Spinal cord (tissue), 10 donors: ENCODE measurements around the gene DMAP1. TPM values are rescaled to one million over a fixed set of nuclear protein-coding genes. Genes with fewer than 3 reads are reported as not detected.

Source experiments
- DNase-seq, 6 donors: peaks; one replicate each; pipeline versions ENCODE4 v3.0.0 to v3.0.0-alpha.2; 2013 to 2015; ENCODE audit warnings: low spot score in 6 of 6, low read depth in 4 of 6
- H3K27ac ChIP-seq: one replicate; pipeline ENCODE4 v1.5.1; 2013; ENCODE audit warnings: low read depth, low read length, control low read depth
- H3K27me3 ChIP-seq: one replicate; pipeline ENCODE4 v1.6.1; 2013; ENCODE audit warnings: low read length; ENCODE audit not compliant: control insufficient read depth, insufficient read depth
- H3K36me3 ChIP-seq: one replicate; pipeline ENCODE4 v1.6.1; 2013; ENCODE audit warnings: low read length; ENCODE audit not compliant: control insufficient read depth, insufficient read depth
- H3K4me1 ChIP-seq: one replicate; pipeline ENCODE4 v1.6.1; 2013; ENCODE audit warnings: low read length; ENCODE audit not compliant: control insufficient read depth, insufficient read depth
- H3K4me3 ChIP-seq: one replicate; pipeline ENCODE4 v1.5.1; 2013; ENCODE audit warnings: low read depth, low read length, control low read depth
- H3K9me3 ChIP-seq: one replicate; pipeline ENCODE4 v1.6.1; 2013; ENCODE audit warnings: low read length; ENCODE audit not compliant: control insufficient read depth, insufficient read depth
- WGBS: methylation state at CpG from one replicate; pipeline ENCODE4 v1.1.5; 2013; ENCODE audit warnings: missing lambda C conversion rate; ENCODE audit not compliant: insufficient coverage; 5-methylcytosine and 5-hydroxymethylcytosine counted together
- polyA plus RNA-seq, 2 donors: library from polyadenylated mRNA; unstranded; fragments of 120-200 nt; gene quantifications; one replicate each; pipeline ENCODE4 v1.2.1, GENCODE V29; 2013; ENCODE audit not compliant: insufficient read length in 2 of 2
- total RNA-seq, 2 donors: library from RNA; depleted of rRNA in 1 of 2; stranded (reverse); fragments of 120-200 nt in 1 of 2; fragments of >200 nt in 1 of 2; gene quantifications; one replicate each; pipeline versions ENCODE4 v1.2.3 to v1.2.4, GENCODE V29; 2013 to 2014
- donor health status: healthy.

The DMAP1 gene
- total and polyA plus RNA-seq, 4 donors = 22.8 to 78.5 (median 45.4) TPM

- peaks cover 24% of the 10 kb centered on the region for H3K4me1 ChIP-seq
- no peaks in the 10 kb centered on the region for H3K27me3 ChIP-seq
- no peak for DNase-seq
- peaks cover 19% of the 10 kb centered on the region for H3K36me3 ChIP-seq
- 58% methylated on average over 6 of the region's 9 CpGs for WGBS
- peak overlapping the region; percentile 95 for H3K4me3 ChIP-seq
- peak overlapping the region; percentile 64 for H3K27ac ChIP-seq
- H3K9me3 ChIP-seq = no peaks in the 10 kb centered on the region
Measured at GRCh38 chr1:44212355-44213221, 683 bp upstream of the DMAP1 start.

- H3K36me3 ChIP-seq = peaks cover 69% of the 10 kb centered on the region
- peak in 5 of 6 donors; percentile 46 to 91 (median 62) for DNase-seq
- H3K27ac ChIP-seq = no peak overlapping the region
- H3K4me3 ChIP-seq = no peak overlapping the region
- peaks cover 22% of the 10 kb centered on the region for H3K4me1 ChIP-seq
- H3K27me3 ChIP-seq = no peaks in the 10 kb centered on the region
- WGBS = 74% methylated on average over 4 of the region's 4 CpGs
- H3K9me3 ChIP-seq = no peaks in the 10 kb centered on the region
Measured at GRCh38 chr1:44217809-44218410, 4.6 kb downstream of the DMAP1 start.

GRCh38 chr1:44218503-44219300 is 5.4 kb downstream of the DMAP1 start:
- H3K36me3 ChIP-seq = peaks cover 73% of the 10 kb centered on the region
- H3K27ac ChIP-seq = no peak overlapping the region
- peaks cover 16% of the 10 kb centered on the region for H3K4me1 ChIP-seq
- no peak for DNase-seq
- no peaks in the 10 kb centered on the region for H3K27me3 ChIP-seq
- H3K9me3 ChIP-seq = no peaks in the 10 kb centered on the region
- no peak overlapping the region for H3K4me3 ChIP-seq
- WGBS = 98% methylated on average over 24 of the region's 24 CpGs

- 92% methylated on average over 6 of the region's 6 CpGs for WGBS
- H3K27ac ChIP-seq = no peak overlapping the region
- no peaks in the 10 kb centered on the region for H3K9me3 ChIP-seq
- H3K4me3 ChIP-seq = no peak overlapping the region
- H3K27me3 ChIP-seq = no peaks in the 10 kb centered on the region
- H3K36me3 ChIP-seq = peaks cover 73% of the 10 kb centered on the region
- no peak for DNase-seq
- H3K4me1 ChIP-seq = peaks cover 10% of the 10 kb centered on the region
Measured at GRCh38 chr1:44219301-44219626, 6.0 kb downstream of the DMAP1 start.

GRCh38 chr1:44220001-44220751 is 6.9 kb downstream of the DMAP1 start:
- H3K4me3 ChIP-seq = no peak overlapping the region
- H3K4me1 ChIP-seq = peaks cover 5% of the 10 kb centered on the region
- no peaks in the 10 kb centered on the region for H3K9me3 ChIP-seq
- DNase-seq = no peak
- no peak overlapping the region for H3K27ac ChIP-seq
- 82% methylated on average over 29 of the region's 31 CpGs for WGBS
- peaks cover 67% of the 10 kb centered on the region for H3K36me3 ChIP-seq
- H3K27me3 ChIP-seq = no peaks in the 10 kb centered on the region

GRCh38 chr1:44220755-44221154 is 7.5 kb downstream of the DMAP1 start:
- 90% methylated on average over 7 of the region's 10 CpGs for whole genome bisulfite sequencing
- H3K4me3 ChIP-seq = no peak overlapping the region
- DNase-seq = no peak
- H3K27me3 ChIP-seq = no peaks in the 10 kb centered on the region
- H3K9me3 ChIP-seq = no peaks in the 10 kb centered on the region
- H3K27ac ChIP-seq = no peak overlapping the region
- peaks cover 65% of the 10 kb centered on the region for H3K36me3 ChIP-seq
- H3K4me1 ChIP-seq = peaks cover 5% of the 10 kb centered on the region

- H3K36me3 ChIP-seq = peaks cover 58% of the 10 kb centered on the region
- H3K27ac ChIP-seq = no peak overlapping the region
- DNase-seq = peak in 1 of 6 donors; percentile 74
- no peak overlapping the region for H3K4me3 ChIP-seq
- peaks cover 5% of the 10 kb centered on the region for H3K4me1 ChIP-seq
- H3K27me3 ChIP-seq = no peaks in the 10 kb centered on the region
- no peaks in the 10 kb centered on the region for H3K9me3 ChIP-seq
- 70% methylated on average over 18 of the region's 23 CpGs for WGBS
Measured at GRCh38 chr1:44221769-44222168, 8.5 kb downstream of the DMAP1 start.

GRCh38 chr1:44222397-44223186 is 9.3 kb downstream of the DMAP1 start:
- Histone ChIP-seq H3K4me1 (peaks cover 5% of the 10 kb centered on the region), H3K4me3 (no peak overlapping the region), H3K36me3 (peaks cover 54% of the 10 kb centered on the region), H3K9me3 (no peaks in the 10 kb centered on the region), H3K27me3 (no peaks in the 10 kb centered on the region), H3K27ac (no peak overlapping the region)
- 63% methylated on average over 4 of the region's 5 CpGs for WGBS
- DNase-seq = no peak
